Peyer's patch (tissue), 4 donors: ENCODE results near the gene SWAP70. TPM values are rescaled to one million over a fixed set of nuclear protein-coding genes. Genes with fewer than 3 reads are reported as not detected.
A peak's percentile ranks its signal among the peaks of the same experiment; 100 is the strongest.

Source experiments
- DNase-seq, 3 donors: peaks; one replicate each; pipeline ENCODE4 v3.0.0-alpha.2; 2017 to 2019
- H3K27ac ChIP-seq, 4 donors: fragments of 200-600 bp; sonication (generic); one replicate each; pipeline ENCODE4 v1.5.1; 2016 to 2019
- H3K27me3 ChIP-seq, 2 donors: fragments of 200-600 bp; sonication (generic); one replicate each; pipeline ENCODE4 v1.5.1; 2019
- H3K36me3 ChIP-seq, 3 donors: fragments of 200-600 bp; sonication (generic); one replicate each; pipeline ENCODE4 v1.5.1; 2016 to 2019
- H3K4me1 ChIP-seq, 4 donors: fragments of 200-600 bp; sonication (generic); one replicate each; pipeline ENCODE4 v1.5.1; 2016 to 2019
- H3K4me3 ChIP-seq, 4 donors: fragments of 200-600 bp; sonication (generic); 1 replicate in 3 of 4; 2 replicates in 1 of 4; pipeline ENCODE4 v1.5.1; 2016 to 2019; ENCODE audit warnings: mild to moderate bottlenecking in 1 of 4
- H3K9me3 ChIP-seq, 4 donors: fragments of 200-600 bp; sonication (generic); one replicate each; pipeline ENCODE4 v1.5.1; 2016 to 2019; ENCODE audit warnings: mild to moderate bottlenecking in 1 of 4
- CTCF ChIP-seq, 6 experiments: fragments of 450-650 bp in 4 of 6; fragments of 200-600 bp in 2 of 6; sonication (generic) in 1 of 6; IDR thresholded peaks; one replicate each; pipeline ENCODE4 v1.5.1; 2017 to 2019; ENCODE audit warnings: antibody characterized with exemption in 6 of 6, mild to moderate bottlenecking in 3 of 6, moderate library complexity in 1 of 6
- POLR2A ChIP-seq, 2 donors: fragments of 450-650 bp; IDR thresholded peaks; one replicate each; pipeline ENCODE4 v1.5.1; 2017; ENCODE audit warnings: antibody characterized with exemption in 2 of 2, mild to moderate bottlenecking in 2 of 2, moderate library complexity in 2 of 2
- total RNA-seq, 4 donors: library from RNA; depleted of rRNA; stranded (reverse); fragments of >200 nt; gene quantifications; one replicate each; pipeline ENCODE4 v1.1.0, GENCODE V29; 2016

The SWAP70 gene
- total RNA-seq, 4 donors from 2014 or later: 16.8 to 62.7 (median 26.1) TPM

- Histone ChIP-seq H3K9me3 (no peaks in the 10 kb centered on the region), H3K27ac (no peak overlapping the region), H3K4me3 (no peak overlapping the region), H3K27me3 (no peaks in the 10 kb centered on the region), H3K4me1 (no peaks in the 10 kb centered on the region), H3K36me3 (peaks cover 0 to 4% (median 0%) of the 10 kb centered on the region in 3 donors)
- DNase-seq: no peak
- TF ChIP-seq CTCF (IDR thresholded peaks at IDR 0.05) (no peak), POLR2A (IDR thresholded peaks at IDR 0.05) (no peak)
Measured at GRCh38 chr11:9710852-9711251, 47.0 kb downstream of the SWAP70 start.

- Histone ChIP-seq H3K27ac (no peak overlapping the region), H3K36me3 (peaks cover 0 to 5% (median 0%) of the 10 kb centered on the region in 3 donors), H3K9me3 (no peaks in the 10 kb centered on the region), H3K4me1 (no peaks in the 10 kb centered on the region), H3K27me3 (no peaks in the 10 kb centered on the region), H3K4me3 (no peak overlapping the region)
- no peak for DNase-seq
- TF ChIP-seq CTCF (IDR thresholded peaks at IDR 0.05): no peak
- TF ChIP-seq POLR2A (IDR thresholded peaks at IDR 0.05): no peak
Measured at GRCh38 chr11:9711454-9712307, 47.8 kb downstream of the SWAP70 start.

GRCh38 chr11:9714272-9714940, 50.5 kb downstream of the SWAP70 start:
- H3K4me3 ChIP-seq: no peak overlapping the region
- TF ChIP-seq CTCF (IDR thresholded peaks at IDR 0.05) (no peak), POLR2A (IDR thresholded peaks at IDR 0.05) (no peak)
- peaks cover 0 to 14% (median 1%) of the 10 kb centered on the region in 4 donors for H3K4me1 ChIP-seq
- no peaks in the 10 kb centered on the region for H3K9me3 ChIP-seq
- H3K36me3 ChIP-seq: peaks cover 0 to 5% (median 0%) of the 10 kb centered on the region in 3 donors
- no peaks in the 10 kb centered on the region for H3K27me3 ChIP-seq
- DNase-seq: no peak
- no peak overlapping the region for H3K27ac ChIP-seq

- TF ChIP-seq CTCF (IDR thresholded peaks at IDR 0.05) (no peak), POLR2A (IDR thresholded peaks at IDR 0.05) (no peak)
- Histone ChIP-seq H3K36me3 (peaks cover 0 to 5% (median 0%) of the 10 kb centered on the region in 3 donors), H3K27ac (peak overlapping the region in 2 of 4 donors; percentile 59 to 66), H3K4me1 (peaks cover 0 to 19% (median 1%) of the 10 kb centered on the region in 4 donors), H3K27me3 (no peaks in the 10 kb centered on the region), H3K9me3 (no peaks in the 10 kb centered on the region), H3K4me3 (no peak overlapping the region)
- peak in 1 of 3 donors; percentile 48 for DNase-seq
Measured at GRCh38 chr11:9716275-9717039, 52.6 kb downstream of the SWAP70 start.

- Histone ChIP-seq H3K27me3 (no peaks in the 10 kb centered on the region), H3K36me3 (peaks cover 0 to 5% (median 0%) of the 10 kb centered on the region in 3 donors), H3K27ac (peak overlapping the region; percentile 3 to 66 (median 54)), H3K4me3 (no peak overlapping the region), H3K9me3 (no peaks in the 10 kb centered on the region), H3K4me1 (peaks cover 0 to 19% (median 1%) of the 10 kb centered on the region in 4 donors)
- TF ChIP-seq POLR2A (IDR thresholded peaks at IDR 0.05) (no peak), CTCF (IDR thresholded peaks at IDR 0.05) (no peak)
- no peak for DNase-seq
Measured at GRCh38 chr11:9717040-9717357, 53.1 kb downstream of the SWAP70 start.
